Choroid plexus epithelial cell (primary cell): ENCODE data around the gene PTAFR.

Experiments
- DNase-seq: peaks from one replicate; pipeline ENCODE4 v3.0.0-alpha.2; 2010; ENCODE audit warnings: low read depth
- H3K4me3 ChIP-seq: 2 replicates; pipeline ENCODE4 v1.5.1; 2011; ENCODE audit warnings: low read depth, mild to moderate bottlenecking, control low read depth, low read length, moderate library complexity
- CTCF ChIP-seq: conservative IDR thresholded peaks from 2 replicates; pipeline ENCODE4 v1.5.1; 2011; ENCODE audit warnings: low read depth, mild to moderate bottlenecking, control low read depth, inconsistent platforms, low read length, moderate library complexity

PTAFR gene

GRCh38 chr1:28173980-28174297, 2.6 kb downstream of the PTAFR start:
- peak; percentile 42 for DNase-seq
- no peak overlapping the region for H3K4me3 ChIP-seq
- TF ChIP-seq CTCF: no peak

- TF ChIP-seq CTCF: no peak
- no peak for DNase-seq
- H3K4me3 ChIP-seq: no peak overlapping the region
Observed at GRCh38 chr1:28173151-28173979, 3.1 kb downstream of the PTAFR start.

- DNase-seq: no peak
- no peak overlapping the region for H3K4me3 ChIP-seq
- TF ChIP-seq CTCF: no peak
Observed at GRCh38 chr1:28172713-28173150, 3.8 kb downstream of the PTAFR start.

- no peak for DNase-seq
- H3K4me3 ChIP-seq: no peak overlapping the region
- TF ChIP-seq CTCF: no peak
Observed at GRCh38 chr1:28171246-28171645, 5.2 kb downstream of the PTAFR start.

- DNase-seq: no peak
- no peak for TF ChIP-seq CTCF
- H3K4me3 ChIP-seq: no peak overlapping the region
Observed at GRCh38 chr1:28170001-28170596, 6.4 kb downstream of the PTAFR start.

- peak; percentile 5 for DNase-seq
- no peak overlapping the region for H3K4me3 ChIP-seq
- no peak for TF ChIP-seq CTCF
Observed at GRCh38 chr1:28163496-28164161, 12.9 kb downstream of the PTAFR start.
